Body of pancreas (tissue), 4 donors: ENCODE data around the gene C3orf52. TPM values are rescaled to one million over a fixed set of nuclear protein-coding genes. Genes with fewer than 3 reads are reported as not detected.

Source experiments
- ATAC-seq: fragments of 150-250 bp; one replicate; pipeline ENCODE4 v1.9.1; 2016
- DNase-seq, 4 donors: peaks; one replicate each; pipeline ENCODE4 v3.0.0-alpha.2; 2019
- H3K27ac ChIP-seq, 4 donors: fragments of 200-600 bp; sonication (generic); 1 replicate in 3 of 4; 2 replicates in 1 of 4; pipeline versions ENCODE4 v1.5.1 to v1.6.1; 2016 to 2019; ENCODE audit warnings: mild to moderate bottlenecking in 1 of 4, mixed read lengths in 1 of 4, moderate library complexity in 1 of 4
- H3K27me3 ChIP-seq, 2 donors: fragments of 200-600 bp; sonication (generic); one replicate each; pipeline ENCODE4 v1.6.0; 2016; ENCODE audit warnings: mild to moderate bottlenecking in 1 of 2
- H3K36me3 ChIP-seq, 2 donors: fragments of 200-600 bp; sonication (generic); replicated peaks in 1 of 2; 2 replicates each; pipeline ENCODE4 v1.5.1; 2016; ENCODE audit warnings: low read depth in 2 of 2; ENCODE audit not compliant: insufficient read depth in 1 of 2
- H3K4me1 ChIP-seq: fragments of 200-600 bp; sonication (generic); one replicate; pipeline ENCODE4 v1.6.0; 2016
- H3K4me3 ChIP-seq, 2 donors: fragments of 200-600 bp; sonication (generic); 1 replicate in 1 of 2; 2 replicates in 1 of 2; pipeline ENCODE4 v1.5.1; 2016 to 2019
- H3K9me3 ChIP-seq, 3 donors: fragments of 200-600 bp; sonication (generic); 1 replicate in 2 of 3; 2 replicates in 1 of 3; pipeline ENCODE4 v1.5.1; 2016
- POLR2A ChIP-seq, 3 donors: fragments of 450-650 bp; IDR thresholded peaks; one replicate each; pipeline ENCODE4 v1.6.1; 2016; ENCODE audit warnings: antibody characterized with exemption in 3 of 3, mild to moderate bottlenecking in 2 of 3
- WGBS, 2 donors: methylation state at CpG; one replicate each; pipeline ENCODE4 v1.1.5; 2017; 5-methylcytosine and 5-hydroxymethylcytosine counted together
- intact Hi-C: fragments of 100-400 bp; cut with DNase I; formaldehyde crosslinking; loops from one replicate; pipeline ENCODE4 v1.15.1; 2023
- total RNA-seq, 2 donors: library from RNA; depleted of rRNA; stranded (reverse); fragments of >200 nt; gene quantifications; one replicate each; pipeline ENCODE4 v1.1.0, GENCODE V29; 2016
- TF ChIP-seq, protein P1 (sequence below), 7 experiments: fragments of 450-650 bp in 4 of 7; fragments of 200-600 bp in 3 of 7; sonication (generic) in 3 of 7; IDR thresholded peaks; one replicate each; pipeline ENCODE4 v1.5.1; 2016 to 2019; ENCODE audit warnings: antibody characterized with exemption in 7 of 7

Gene C3orf52
- total RNA-seq, 2 donors from 2014 or later, result 71.2 to 129 TPM

DNA sequence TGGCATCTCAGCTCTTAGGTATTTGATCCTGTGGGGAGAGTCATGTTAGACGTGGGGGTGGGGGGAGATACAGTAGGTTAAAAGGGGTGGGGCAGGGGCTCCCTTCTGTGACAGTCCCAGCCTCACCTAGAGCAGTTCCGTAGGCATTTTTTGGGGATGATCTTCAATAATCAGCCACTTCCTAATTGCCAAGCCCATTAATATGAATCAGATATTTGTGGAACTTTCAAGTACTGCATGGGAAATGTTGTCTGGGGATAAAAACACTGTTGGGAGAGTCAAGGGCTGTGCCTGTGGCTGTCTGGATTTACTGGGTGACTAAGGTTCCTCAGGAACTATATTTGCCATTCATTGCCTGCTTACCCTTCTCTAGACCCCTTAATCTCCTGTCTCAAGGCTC is 9.5 kb downstream of the C3orf52 start:
- Histone ChIP-seq H3K27me3 (no peaks in the 10 kb centered on the region), H3K36me3 (no peaks in the 10 kb centered on the region), H3K4me3 (no peak overlapping the region), H3K4me1 (peaks cover 51% of the 10 kb centered on the region), H3K27ac (no peak overlapping the region), H3K9me3 (no peaks in the 10 kb centered on the region)
- intact Hi-C loops, result no loop called here
- DNase-seq (no peak), ATAC-seq (no peak)
- WGBS, 2 donors, result 33 to 47% methylated on average over 2 of the region's 2 CpGs
- TF ChIP-seq, protein P1, sequence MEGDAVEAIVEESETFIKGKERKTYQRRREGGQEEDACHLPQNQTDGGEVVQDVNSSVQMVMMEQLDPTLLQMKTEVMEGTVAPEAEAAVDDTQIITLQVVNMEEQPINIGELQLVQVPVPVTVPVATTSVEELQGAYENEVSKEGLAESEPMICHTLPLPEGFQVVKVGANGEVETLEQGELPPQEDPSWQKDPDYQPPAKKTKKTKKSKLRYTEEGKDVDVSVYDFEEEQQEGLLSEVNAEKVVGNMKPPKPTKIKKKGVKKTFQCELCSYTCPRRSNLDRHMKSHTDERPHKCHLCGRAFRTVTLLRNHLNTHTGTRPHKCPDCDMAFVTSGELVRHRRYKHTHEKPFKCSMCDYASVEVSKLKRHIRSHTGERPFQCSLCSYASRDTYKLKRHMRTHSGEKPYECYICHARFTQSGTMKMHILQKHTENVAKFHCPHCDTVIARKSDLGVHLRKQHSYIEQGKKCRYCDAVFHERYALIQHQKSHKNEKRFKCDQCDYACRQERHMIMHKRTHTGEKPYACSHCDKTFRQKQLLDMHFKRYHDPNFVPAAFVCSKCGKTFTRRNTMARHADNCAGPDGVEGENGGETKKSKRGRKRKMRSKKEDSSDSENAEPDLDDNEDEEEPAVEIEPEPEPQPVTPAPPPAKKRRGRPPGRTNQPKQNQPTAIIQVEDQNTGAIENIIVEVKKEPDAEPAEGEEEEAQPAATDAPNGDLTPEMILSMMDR (IDR thresholded peaks at IDR 0.05), result no peak
- TF ChIP-seq POLR2A (IDR thresholded peaks at IDR 0.05), result no peak

DNA sequence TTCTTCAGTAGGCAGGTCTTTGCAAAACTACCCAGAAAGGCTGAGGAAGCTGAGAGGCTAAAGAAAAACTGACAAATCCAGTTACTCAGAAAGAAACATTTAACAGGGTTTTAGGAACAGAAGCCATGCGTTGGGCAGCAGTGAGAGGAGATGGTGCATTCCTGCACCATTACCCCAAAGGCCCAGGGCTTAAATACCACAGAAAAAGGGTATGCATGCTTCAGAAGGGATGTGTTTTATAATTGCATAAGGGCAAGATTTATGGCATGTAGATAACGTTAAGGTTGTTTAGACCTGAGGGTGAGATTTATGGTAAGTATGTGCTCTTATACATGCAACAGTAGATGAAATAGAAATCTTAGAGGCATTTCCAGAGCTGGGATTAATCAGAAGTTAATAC is 10.0 kb downstream of the C3orf52 start:
- Histone ChIP-seq H3K27me3 (no peaks in the 10 kb centered on the region), H3K4me3 (no peak overlapping the region), H3K9me3 (no peaks in the 10 kb centered on the region), H3K4me1 (peaks cover 47% of the 10 kb centered on the region), H3K36me3 (no peaks in the 10 kb centered on the region), H3K27ac (no peak overlapping the region)
- no peak for TF ChIP-seq POLR2A (IDR thresholded peaks at IDR 0.05)
- TF ChIP-seq, protein P1 (IDR thresholded peaks at IDR 0.05), result no peak
- intact Hi-C loops, result no loop called here
- 70 to 75% methylated on average over 2 of the region's 2 CpGs for WGBS, 2 donors
- no peak for ATAC-seq
- no peak for DNase-seq

DNA sequence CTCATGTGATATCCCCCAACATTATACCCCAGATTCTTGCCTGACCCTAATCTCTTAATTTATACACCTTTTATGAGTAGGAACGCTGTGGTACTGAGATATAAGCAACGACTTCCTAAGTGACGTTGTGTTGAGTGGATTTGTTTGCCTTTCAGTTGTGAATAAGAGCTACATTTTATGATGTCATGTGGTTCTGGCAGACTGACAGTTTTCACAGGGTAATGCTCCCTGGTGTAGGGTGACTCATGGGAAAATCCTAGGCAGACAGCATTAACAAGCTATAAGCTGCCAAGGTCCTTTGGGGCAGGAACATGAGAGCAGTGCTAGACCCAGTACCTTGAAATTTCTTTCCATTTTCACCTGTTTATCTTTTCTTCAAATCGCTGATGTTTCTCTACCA is 11.2 kb downstream of the C3orf52 start:
- no peak overlapping the region for H3K4me3 ChIP-seq
- H3K4me1 ChIP-seq, result peaks cover 44% of the 10 kb centered on the region
- H3K36me3 ChIP-seq, result no peaks in the 10 kb centered on the region
- peak overlapping the region; percentile 22 to 78 (median 64) for H3K27ac ChIP-seq
- no peaks in the 10 kb centered on the region for H3K27me3 ChIP-seq
- WGBS, 2 donors, result 16 to 18% methylated on average over 4 of the region's 4 CpGs
- TF ChIP-seq, protein P1 (IDR thresholded peaks at IDR 0.05), result no peak
- no peak for TF ChIP-seq POLR2A (IDR thresholded peaks at IDR 0.05)
- peak; percentile 98 for ATAC-seq
- peak; percentile 69 to 92 (median 80) for DNase-seq
- intact Hi-C loops, result no loop called here
- H3K9me3 ChIP-seq, result no peaks in the 10 kb centered on the region

DNA sequence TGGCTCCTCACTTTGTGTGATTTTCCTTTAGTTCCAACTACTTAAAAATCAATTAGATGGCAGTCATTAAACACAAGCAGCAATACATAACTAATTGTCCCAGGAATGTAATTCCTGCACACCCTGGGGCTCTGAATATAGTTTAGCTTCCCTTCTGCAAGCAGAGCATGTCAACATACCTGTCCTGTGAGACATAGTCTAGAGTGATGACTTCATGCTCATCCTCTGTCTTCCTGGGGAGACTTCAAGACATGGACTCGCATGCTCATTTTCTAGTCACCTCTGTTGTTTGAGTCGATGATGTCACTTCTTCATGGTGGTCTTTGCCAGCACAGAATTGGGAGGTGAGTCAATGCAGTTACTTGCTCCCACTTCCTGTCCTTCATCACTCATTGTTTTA is 15.7 kb downstream of the C3orf52 start:
- H3K27me3 ChIP-seq, result no peaks in the 10 kb centered on the region
- TF ChIP-seq, protein P1 (IDR thresholded peaks at IDR 0.05), result no peak
- no peak for TF ChIP-seq POLR2A (IDR thresholded peaks at IDR 0.05)
- peaks cover 28% of the 10 kb centered on the region for H3K4me1 ChIP-seq
- WGBS, 2 donors, result 87 to 94% methylated on average over 2 of the region's 2 CpGs
- no peak overlapping the region for H3K4me3 ChIP-seq
- no peak for DNase-seq
- intact Hi-C loops, result no loop called here
- H3K36me3 ChIP-seq, result peaks cover 0 to 2% of the 10 kb centered on the region in 2 donors
- no peaks in the 10 kb centered on the region for H3K9me3 ChIP-seq
- ATAC-seq, result no peak
- no peak overlapping the region for H3K27ac ChIP-seq

DNA sequence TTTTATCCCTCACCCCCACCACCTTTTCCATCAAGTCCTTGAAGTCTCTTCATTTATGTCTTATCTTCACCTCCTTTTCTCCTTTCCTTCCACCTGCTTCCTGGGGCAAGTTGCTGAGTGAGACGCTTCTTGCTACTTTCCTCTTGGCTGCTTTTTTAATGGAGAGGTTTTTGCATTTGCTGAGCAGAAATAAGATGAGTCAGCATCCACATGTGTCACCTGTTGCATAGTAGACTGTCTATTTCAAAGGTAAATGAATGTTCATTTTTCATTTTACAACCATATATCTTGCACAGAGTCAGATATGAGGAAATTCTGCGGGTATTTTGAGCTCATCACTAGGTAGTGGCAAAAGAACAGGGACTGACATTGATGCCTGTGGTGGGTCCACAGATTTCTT is 18.6 kb downstream of the C3orf52 start:
- no peak for DNase-seq
- Histone ChIP-seq H3K9me3 (no peaks in the 10 kb centered on the region), H3K4me3 (no peak overlapping the region), H3K36me3 (peaks cover 0 to 2% of the 10 kb centered on the region in 2 donors), H3K27ac (no peak overlapping the region), H3K4me1 (peaks cover 17% of the 10 kb centered on the region), H3K27me3 (no peaks in the 10 kb centered on the region)
- intact Hi-C loops, result no loop called here
- 85 to 94% methylated on average over 2 of the region's 2 CpGs for WGBS, 2 donors
- TF ChIP-seq POLR2A (IDR thresholded peaks at IDR 0.05), result no peak
- TF ChIP-seq, protein P1 (IDR thresholded peaks at IDR 0.05), result no peak
- ATAC-seq, result no peak
